NCI-H2107 treated with DMSO at 0.1 percent for 48 hours (cell line): ENCODE results near the gene DNAJC1.
"Not testable (repeated sequence)": the region's sequence is repeated elsewhere in the genome, so short reads cannot be mapped to it uniquely, and the experiment has no call there.

Experiments used
- DNase-seq: peaks from one replicate; lab custom pipeline; 2025; ENCODE audit not compliant: unreplicated experiment; lab: John Stamatoyannopoulos, UW

DNAJC1 gene

GRCh38 chr10:21733710-21734109 lies 269.8 kb downstream of the DNAJC1 start:
- DNase-seq = no peak

- DNase-seq = peak; percentile 28
Measured at GRCh38 chr10:21732067-21732772, 271.3 kb downstream of the DNAJC1 start.

DNA sequence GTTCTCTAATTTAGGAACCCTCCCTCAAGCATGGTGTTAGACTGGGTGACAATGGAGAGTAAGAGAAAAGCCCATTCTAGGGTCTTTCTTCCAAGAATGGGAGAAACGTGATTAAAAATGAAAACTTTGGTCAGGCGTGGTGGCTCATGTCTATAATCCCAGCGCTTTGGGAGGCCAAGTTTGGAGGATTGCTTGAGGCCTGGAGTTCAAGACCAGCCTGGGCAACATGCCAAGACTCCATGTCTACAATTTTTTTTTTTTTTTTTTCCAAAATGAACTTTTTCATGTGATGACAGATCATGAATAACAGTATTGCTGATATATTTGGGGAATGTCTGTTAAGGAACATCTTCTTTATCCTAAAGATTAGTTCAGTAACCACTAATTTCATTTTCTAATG lies 274.9 kb downstream of the DNAJC1 start:
- DNase-seq = no peak

- no peak for DNase-seq
Measured at GRCh38 chr10:21727452-21728168, 275.9 kb downstream of the DNAJC1 start.

- DNase-seq = no peak
Measured at GRCh38 chr10:21726601-21727225, 276.8 kb downstream of the DNAJC1 start.

DNA sequence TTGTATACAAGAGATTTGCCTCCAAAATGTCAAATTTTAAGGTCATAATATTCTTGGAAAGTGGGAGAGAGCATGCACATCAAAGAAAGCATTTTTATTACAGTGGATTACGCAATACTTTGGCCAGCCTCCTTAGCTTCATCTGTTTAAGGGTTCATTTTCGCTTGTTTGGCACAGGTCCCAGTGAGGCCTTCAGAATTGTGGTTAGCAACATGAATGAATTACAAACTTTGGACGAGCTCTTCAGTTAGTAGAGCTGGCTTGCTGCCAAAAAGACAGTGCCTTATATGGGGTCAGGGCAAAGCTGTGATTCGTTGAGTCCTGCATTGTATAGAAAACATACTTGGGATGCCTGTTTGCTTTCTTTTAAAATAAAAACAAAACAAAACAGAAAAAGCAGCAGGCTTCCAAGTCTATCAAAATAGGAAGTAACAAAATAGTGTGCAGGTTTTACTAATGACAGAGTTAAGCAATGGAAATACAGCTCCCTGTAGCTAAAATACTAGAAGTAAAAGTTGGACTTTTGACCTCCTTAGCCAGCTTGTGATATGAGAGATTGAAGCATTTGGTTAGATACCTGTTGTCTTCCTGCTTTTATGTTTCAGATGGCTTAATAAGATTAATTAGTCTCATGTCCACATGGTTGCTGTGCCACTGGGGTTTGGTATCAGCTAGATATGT lies 278.7 kb downstream of the DNAJC1 start:
- peak; percentile 94 for DNase-seq

GRCh38 chr10:21724020-21724589 lies 279.4 kb downstream of the DNAJC1 start:
- DNase-seq = no peak

DNA sequence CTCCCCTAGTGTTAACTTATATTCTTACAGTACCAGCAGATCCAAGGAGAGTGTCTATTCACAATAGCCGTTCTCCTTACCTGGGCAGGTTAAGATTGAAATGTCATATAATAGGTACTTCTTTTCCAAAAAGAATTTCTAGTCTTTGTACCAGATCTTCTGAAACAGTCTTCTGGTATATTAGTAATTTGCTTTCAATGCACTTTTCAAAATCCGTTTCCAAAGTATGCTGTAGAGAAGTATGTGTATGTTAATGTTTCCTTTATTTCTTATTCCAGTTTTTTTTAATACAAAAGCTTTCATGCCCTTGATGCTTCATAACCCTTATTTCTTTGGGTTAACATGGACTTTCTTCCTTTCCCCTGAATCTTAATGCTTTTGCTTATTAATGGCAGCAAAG lies 281.3 kb downstream of the DNAJC1 start:
- no peak for DNase-seq

DNA sequence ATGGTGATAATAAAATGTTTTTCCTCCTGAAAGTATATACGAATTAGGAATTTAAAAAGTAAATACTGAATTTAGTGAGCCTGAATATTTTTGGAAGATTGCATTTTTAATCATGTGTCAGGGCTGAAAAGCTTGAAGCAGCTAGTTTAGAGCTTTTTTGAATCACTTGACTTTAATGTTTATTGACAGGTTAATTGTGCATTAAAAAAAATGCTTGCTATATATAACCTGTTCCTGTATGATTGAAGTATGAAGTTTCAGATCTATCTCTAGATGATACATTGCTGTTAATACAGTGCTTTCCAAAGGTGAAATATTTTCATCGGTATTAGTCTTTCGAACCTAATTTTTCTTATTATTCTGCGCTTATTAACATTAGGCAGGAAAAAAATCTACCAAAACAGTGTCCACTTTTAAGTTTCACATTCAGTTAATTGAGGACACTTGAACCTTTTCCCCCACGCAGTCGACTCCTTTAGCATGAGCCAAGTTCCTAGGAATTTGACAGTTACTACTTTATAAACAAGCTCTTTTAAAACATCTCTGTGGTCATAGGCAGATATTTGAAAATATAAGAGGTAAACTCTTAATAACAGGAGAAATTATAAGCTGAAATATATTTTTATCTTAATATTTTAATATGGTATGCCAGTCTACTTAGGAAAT lies 282.4 kb downstream of the DNAJC1 start:
- no peak for DNase-seq

DNA sequence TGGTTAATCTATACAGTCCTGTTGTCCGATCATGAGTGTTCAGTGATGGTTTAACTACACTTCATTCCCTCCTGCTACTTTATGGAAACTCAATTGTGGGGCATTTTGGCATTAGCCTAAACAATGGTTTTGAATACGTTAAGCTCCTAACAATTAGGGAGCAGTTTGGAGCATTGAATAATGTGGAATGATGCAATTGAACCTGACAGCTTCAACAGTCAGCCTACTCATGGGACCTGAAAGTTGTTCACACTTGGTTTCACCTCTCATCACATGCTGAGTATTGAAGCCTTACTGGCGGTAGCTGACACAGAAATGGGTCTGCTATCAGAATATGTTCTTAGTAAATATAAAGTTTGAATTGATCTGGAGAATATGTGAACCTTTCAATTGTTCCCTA lies 283.4 kb downstream of the DNAJC1 start:
- peak; percentile 3 for DNase-seq

GRCh38 chr10:21719502-21719901 lies 284.0 kb downstream of the DNAJC1 start:
- no peak for DNase-seq

DNA sequence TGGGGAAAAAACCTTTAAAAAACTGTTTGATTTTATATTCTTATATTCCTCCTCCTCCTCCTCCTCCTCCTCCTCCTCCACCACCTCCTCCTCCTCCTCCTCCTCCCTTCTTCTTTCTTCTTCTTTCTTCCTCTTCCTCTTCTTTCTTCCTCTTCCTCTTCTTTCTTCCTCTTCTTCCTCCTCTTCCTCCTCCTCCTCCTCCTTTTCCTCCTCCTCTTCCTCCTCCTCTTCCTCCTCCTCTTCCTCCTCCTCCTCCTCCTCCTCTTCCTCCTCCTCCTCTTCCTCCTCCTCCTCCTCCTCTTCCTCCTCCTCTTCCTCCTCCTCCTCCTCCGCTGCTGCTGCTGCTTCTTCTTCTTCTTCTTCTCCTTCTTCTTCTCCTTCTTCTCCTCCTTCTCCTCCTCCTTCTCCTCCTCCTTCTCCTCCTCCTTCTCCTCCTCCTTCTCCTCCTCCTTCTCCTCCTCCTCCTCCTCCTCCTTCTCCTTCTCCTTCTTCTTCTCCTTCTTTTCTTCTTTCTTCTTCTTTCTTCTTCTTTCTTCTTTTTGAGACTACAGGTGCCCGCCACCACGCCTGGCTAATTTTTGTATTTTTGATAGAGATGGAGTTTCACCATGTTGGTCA lies 286.0 kb downstream of the DNAJC1 start:
- not testable (repeated sequence) for DNase-seq

DNA sequence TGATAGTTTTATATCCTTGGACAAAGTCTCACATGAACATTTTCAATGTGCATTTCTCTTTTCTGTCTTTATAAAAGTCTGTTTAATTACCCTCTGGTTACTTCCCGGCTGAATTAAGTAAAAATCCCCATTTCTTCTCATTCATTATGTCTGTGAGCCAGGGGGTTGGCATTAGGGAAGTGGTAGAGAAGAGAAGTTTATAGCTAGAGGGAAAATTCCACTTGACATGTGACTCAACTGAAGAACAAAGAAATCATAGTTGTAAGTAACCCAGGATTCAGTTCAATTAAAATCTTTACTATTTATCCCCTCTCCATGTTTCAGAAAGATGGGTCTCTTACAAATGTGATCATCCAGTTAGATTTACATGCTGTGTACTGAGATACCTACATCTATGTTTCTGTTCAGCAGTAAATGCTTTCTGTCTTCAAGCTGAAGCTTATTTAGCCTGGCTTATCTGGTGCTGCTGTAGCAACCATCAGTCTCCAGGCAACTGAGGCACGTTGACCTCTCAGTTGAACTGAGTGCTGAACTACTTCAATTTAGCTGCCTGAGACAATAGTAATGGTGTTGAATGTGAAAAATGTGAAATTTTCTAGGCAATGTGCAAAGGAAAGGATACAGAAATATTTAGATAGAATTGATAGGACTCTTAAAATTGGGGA lies 287.9 kb downstream of the DNAJC1 start:
- DNase-seq = no peak

- DNase-seq = no peak
Measured at GRCh38 chr10:21712975-21713374, 290.6 kb downstream of the DNAJC1 start.

GRCh38 chr10:21707498-21707897 lies 296.0 kb downstream of the DNAJC1 start:
- no peak for DNase-seq
